Esophagus muscularis mucosa (tissue), 4 donors: ENCODE measurements around the gene PSMD13. TPM values are rescaled to one million over a fixed set of nuclear protein-coding genes. Genes with fewer than 3 reads are reported as not detected.

Experiments used
- DNase-seq: peaks from one replicate; pipeline ENCODE4 v3.0.0-alpha.2; 2017; ENCODE audit errors: extremely low spot score
- H3K27ac ChIP-seq, 4 donors: fragments of 200-600 bp; sonication (generic); replicated peaks in 1 of 4; 1 replicate in 3 of 4; 2 replicates in 1 of 4; pipeline ENCODE4 v1.5.1; 2016 to 2019; ENCODE audit warnings: mild to moderate bottlenecking in 1 of 4
- H3K27me3 ChIP-seq, 4 donors: fragments of 200-600 bp; sonication (generic); one replicate each; pipeline versions ENCODE4 v1.5.1 to v1.6.0; 2016 to 2019
- H3K36me3 ChIP-seq, 4 donors: fragments of 200-600 bp; sonication (generic); one replicate each; pipeline ENCODE4 v1.5.1; 2016 to 2019
- H3K4me1 ChIP-seq, 4 donors: fragments of 200-600 bp; sonication (generic); one replicate each; pipeline ENCODE4 v1.5.1; 2016 to 2019
- H3K4me3 ChIP-seq, 4 donors: fragments of 200-600 bp; sonication (generic); 1 replicate in 2 of 4; 2 replicates in 2 of 4; pipeline ENCODE4 v1.5.1; 2016 to 2019; ENCODE audit warnings: mild to moderate bottlenecking in 4 of 4, moderate library complexity in 1 of 4
- H3K9me3 ChIP-seq, 4 donors: fragments of 200-600 bp; sonication (generic); 1 replicate in 3 of 4; 2 replicates in 1 of 4; pipeline ENCODE4 v1.5.1; 2016 to 2019
- EP300 ChIP-seq: sonication (generic); formaldehyde crosslinking; IDR thresholded peaks from one replicate; pipeline ENCODE4 v1.6.1; 2017; ENCODE audit warnings: antibody characterized with exemption
- POLR2A ChIP-seq: fragments of 450-650 bp; IDR thresholded peaks from one replicate; pipeline ENCODE4 v1.6.1; 2017; ENCODE audit warnings: antibody characterized with exemption, moderate library complexity, mild to moderate bottlenecking, low read depth
- POLR2AphosphoS5 ChIP-seq, 2 donors: sonication (generic); formaldehyde crosslinking; IDR thresholded peaks; one replicate each; pipeline ENCODE4 v1.6.1; 2017; ENCODE audit warnings: antibody characterized with exemption in 2 of 2
- WGBS: methylation state at CpG from one replicate; pipeline ENCODE4 v1.1.5; 2018; 5-methylcytosine and 5-hydroxymethylcytosine counted together
- intact Hi-C: fragments of 100-400 bp; cut with DNase I; formaldehyde crosslinking; loops from one replicate; pipeline ENCODE4 v1.15.1; 2023
- total RNA-seq, 4 donors: library from RNA; depleted of rRNA; stranded (reverse); fragments of >200 nt; gene quantifications; one replicate each; pipeline versions ENCODE4 v1.1.0 to v1.2.1, GENCODE V29; 2016
- TF ChIP-seq, protein P1 (sequence below), 3 experiments: fragments of 200-600 bp in 2 of 3; fragments of 450-650 bp in 1 of 3; sonication (generic) in 2 of 3; IDR thresholded peaks; one replicate each; pipeline ENCODE4 v1.5.1; 2017 to 2019; ENCODE audit warnings: antibody characterized with exemption in 3 of 3, mild to moderate bottlenecking in 2 of 3, moderate library complexity in 1 of 3

PSMD13 gene
- total RNA-seq, 4 donors from 2014 or later, result 86.4 to 124 (median 94.1) TPM

DNA sequence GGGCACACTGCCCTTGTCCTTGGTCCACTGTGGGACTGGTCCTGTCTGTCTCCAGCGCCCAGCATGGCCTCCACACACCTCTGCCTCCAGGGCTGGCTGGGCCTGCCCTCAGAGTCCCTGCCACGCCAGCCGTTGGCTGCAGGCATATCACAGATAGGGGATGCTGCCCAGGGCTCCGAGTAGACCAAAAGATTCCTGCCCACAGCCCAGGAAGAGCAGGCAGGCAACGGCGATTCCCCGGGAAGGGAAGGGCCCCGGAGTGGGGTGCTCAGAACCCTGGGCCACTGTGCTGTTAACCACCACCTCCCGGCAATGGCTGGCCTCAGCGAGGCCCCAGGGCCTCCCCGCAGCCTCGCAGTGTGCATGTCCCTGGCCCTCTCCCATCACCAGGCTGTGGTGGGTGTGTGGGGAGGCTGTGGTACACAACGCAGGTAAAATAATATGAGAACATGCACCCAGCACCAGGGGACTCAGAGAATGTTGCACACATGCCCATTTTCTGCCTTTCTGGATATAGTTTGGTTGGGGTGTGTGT lies 60.3 kb downstream of the PSMD13 start:
- WGBS, result 65% methylated on average over 12 of the region's 13 CpGs

DNA sequence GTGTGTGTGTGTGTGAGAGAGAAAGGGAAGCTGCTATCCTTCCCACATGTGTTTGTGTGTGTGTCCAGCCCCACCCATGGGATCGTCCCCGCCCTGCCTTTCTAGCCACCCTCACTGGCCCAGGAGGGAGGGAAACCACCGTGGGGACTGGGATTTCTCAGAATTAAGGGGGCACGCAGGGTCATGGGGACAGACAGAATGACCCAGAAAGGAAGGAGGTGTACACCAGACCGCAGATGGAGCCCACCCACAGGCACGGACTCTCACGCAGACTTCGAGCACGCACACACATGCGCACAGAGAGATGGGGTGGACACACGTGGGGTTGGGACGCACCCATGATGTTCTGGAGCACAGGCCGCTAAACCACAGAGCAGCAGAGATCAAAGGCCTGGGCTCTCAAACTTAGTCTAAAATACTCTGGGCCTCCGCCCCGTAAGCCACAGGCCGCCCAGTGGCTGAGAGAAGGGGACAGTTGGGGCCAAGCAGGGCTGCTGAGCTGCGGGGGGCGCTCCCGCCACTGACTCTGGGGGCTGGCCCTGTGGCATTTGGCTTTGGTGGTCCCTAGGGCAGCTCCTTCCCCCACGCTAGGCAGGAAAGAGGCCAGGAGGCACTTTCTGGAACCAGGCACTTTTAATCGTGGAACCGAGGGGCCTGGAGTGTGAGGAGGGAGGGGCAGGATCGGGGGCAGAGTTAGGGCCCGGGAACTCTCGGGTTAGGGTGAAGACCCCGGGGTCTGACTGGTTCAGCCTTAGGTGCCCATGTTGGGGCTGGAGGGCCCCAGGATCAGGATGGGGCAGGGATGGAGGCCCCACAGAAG lies 61.0 kb downstream of the PSMD13 start:
- H3K4me1 ChIP-seq, result peaks cover 0 to 21% (median 14%) of the 10 kb centered on the region in 4 donors
- intact Hi-C loops, result no loop called here

More for the DNA sequence above, 60.3 kb downstream of the PSMD13 start:
- no peak for DNase-seq
- Histone ChIP-seq H3K4me1 (peaks cover 0 to 21% (median 14%) of the 10 kb centered on the region in 4 donors), H3K27ac (no peak overlapping the region), H3K36me3 (peaks cover 0 to 28% (median 15%) of the 10 kb centered on the region in 4 donors), H3K4me3 (no peak overlapping the region), H3K27me3 (peaks cover 0 to 62% (median 22%) of the 10 kb centered on the region in 4 donors), H3K9me3 (no peaks in the 10 kb centered on the region)
- intact Hi-C loops, result no loop called here
- no peak for TF ChIP-seq EP300
- TF ChIP-seq POLR2AphosphoS5 (IDR thresholded peaks at IDR 0.05), result no peak
- TF ChIP-seq, protein P1, sequence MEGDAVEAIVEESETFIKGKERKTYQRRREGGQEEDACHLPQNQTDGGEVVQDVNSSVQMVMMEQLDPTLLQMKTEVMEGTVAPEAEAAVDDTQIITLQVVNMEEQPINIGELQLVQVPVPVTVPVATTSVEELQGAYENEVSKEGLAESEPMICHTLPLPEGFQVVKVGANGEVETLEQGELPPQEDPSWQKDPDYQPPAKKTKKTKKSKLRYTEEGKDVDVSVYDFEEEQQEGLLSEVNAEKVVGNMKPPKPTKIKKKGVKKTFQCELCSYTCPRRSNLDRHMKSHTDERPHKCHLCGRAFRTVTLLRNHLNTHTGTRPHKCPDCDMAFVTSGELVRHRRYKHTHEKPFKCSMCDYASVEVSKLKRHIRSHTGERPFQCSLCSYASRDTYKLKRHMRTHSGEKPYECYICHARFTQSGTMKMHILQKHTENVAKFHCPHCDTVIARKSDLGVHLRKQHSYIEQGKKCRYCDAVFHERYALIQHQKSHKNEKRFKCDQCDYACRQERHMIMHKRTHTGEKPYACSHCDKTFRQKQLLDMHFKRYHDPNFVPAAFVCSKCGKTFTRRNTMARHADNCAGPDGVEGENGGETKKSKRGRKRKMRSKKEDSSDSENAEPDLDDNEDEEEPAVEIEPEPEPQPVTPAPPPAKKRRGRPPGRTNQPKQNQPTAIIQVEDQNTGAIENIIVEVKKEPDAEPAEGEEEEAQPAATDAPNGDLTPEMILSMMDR (IDR thresholded peaks at IDR 0.05), result no peak
- no peak for TF ChIP-seq POLR2A

DNA sequence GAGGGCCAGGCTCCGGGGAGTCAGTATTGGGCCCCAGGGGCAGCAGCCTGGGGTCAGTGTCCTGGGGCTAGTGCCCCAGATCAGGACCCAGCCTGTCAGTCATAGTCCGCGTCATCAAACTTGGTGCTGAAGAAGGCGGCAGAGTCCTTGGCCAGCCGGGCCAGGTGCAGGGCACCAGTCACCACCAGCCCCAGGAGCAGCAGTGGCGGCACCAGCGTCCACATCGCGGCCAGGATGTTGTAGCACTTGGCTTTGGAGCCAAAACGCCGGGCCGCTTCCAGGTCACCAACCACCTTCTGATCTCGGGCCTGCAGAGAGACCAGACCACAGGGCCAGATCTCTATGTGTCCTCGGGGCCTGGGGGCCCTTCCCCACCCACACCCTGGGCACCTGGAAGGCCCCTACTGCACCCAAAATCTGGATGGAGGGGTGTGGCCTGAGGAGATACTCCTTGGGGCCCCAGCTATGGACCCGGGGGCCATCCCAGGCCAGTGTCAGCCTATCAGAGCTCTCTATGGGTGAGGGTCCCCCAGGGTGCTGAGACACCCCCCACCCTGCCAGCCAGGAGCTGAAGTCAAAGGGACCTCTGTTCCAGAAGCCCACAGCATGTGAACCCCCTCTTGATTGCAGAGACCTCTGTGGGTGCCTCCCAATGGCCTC lies 61.8 kb downstream of the PSMD13 start:
- 61% methylated on average over 3 of the region's 15 CpGs for WGBS
- H3K27me3 ChIP-seq, result peaks cover 0 to 62% (median 22%) of the 10 kb centered on the region in 4 donors
- peak overlapping the region in 1 of 4 donors; percentile 34 for H3K27ac ChIP-seq
- peaks cover 0 to 21% (median 14%) of the 10 kb centered on the region in 4 donors for H3K4me1 ChIP-seq
- no peak for DNase-seq
- H3K36me3 ChIP-seq, result peaks cover 0 to 16% (median 10%) of the 10 kb centered on the region in 4 donors
- TF ChIP-seq EP300 (no peak), POLR2A (no peak), POLR2AphosphoS5 (IDR thresholded peaks at IDR 0.05) (no peak)
- TF ChIP-seq, protein P1 (IDR thresholded peaks at IDR 0.05), result no peak
- intact Hi-C loops, result no loop called here
- H3K4me3 ChIP-seq, result no peak overlapping the region
- no peaks in the 10 kb centered on the region for H3K9me3 ChIP-seq

More for the DNA sequence above, 61.0 kb downstream of the PSMD13 start:
- Histone ChIP-seq H3K9me3 (no peaks in the 10 kb centered on the region), H3K27ac (peak overlapping the region in 1 of 4 donors; percentile 34), H3K27me3 (peaks cover 0 to 62% (median 22%) of the 10 kb centered on the region in 4 donors), H3K36me3 (peaks cover 0 to 21% (median 13%) of the 10 kb centered on the region in 4 donors), H3K4me3 (no peak overlapping the region)
- WGBS, result 57% methylated on average over 16 of the region's 26 CpGs
- DNase-seq, result no peak
- TF ChIP-seq, protein P1 (IDR thresholded peaks at IDR 0.05), result no peak
- TF ChIP-seq POLR2A (no peak), POLR2AphosphoS5 (IDR thresholded peaks at IDR 0.05) (no peak), EP300 (no peak)

DNA sequence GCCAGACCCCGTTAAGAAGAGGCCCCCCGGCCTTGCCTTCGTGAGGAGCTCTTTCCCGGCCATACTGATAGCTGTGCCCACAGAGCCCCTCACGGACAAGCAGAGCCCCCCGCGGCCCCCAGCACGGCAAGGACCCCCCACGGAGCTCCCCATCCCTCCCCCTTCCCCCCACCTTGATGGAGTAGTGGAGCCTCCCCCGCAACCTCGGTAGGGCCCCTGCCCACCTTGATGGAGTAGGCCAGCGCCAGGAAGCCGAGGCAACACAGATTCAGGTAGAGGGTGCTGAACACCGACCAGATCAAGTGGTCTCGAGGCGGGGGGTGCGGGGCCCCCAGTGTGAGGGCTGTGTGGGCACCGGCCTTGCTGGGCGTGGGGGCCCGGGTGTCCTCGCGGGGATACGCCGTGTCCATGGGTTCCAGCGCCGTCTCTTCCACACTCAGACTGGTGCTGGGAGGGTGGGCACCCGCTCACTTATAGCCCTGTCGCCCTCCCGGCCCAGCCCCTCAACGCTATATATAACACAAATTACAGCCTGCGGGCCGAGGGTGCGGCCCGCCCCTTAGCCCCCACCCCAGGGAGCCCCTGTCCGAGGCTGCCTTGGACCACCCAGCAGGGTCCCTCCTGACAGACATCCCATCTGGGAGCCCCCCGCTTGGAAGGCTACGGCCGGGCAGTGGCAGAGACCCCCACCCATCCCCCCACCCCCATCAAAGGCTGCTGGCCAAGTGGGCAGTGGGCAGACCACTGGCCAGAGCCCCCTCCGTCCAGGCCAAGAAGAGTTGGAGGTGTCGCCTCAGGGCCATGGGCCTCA lies 62.5 kb downstream of the PSMD13 start, which contains the start of gene IFITM5:
Gene IFITM5 (minus strand): TSS at position 446 of the 811 bp plus-strand sequence. CDS start 36 bp downstream, at position 410.
- no peak within 1 kb of the TSS for H3K4me3 ChIP-seq
- peaks cover 0 to 21% (median 14%) of the 10 kb centered on the region in 4 donors for H3K4me1 ChIP-seq
- WGBS, result 65% methylated on average over 33 of the region's 40 CpGs
- intact Hi-C loops, result no loop called here
- TF ChIP-seq EP300, result no peak
- no peak for TF ChIP-seq POLR2AphosphoS5 (IDR thresholded peaks at IDR 0.05)
- TF ChIP-seq, protein P1 (IDR thresholded peaks at IDR 0.05), result no peak
- TF ChIP-seq POLR2A, result no peak
- peaks cover 0 to 8% (median 3%) of the 10 kb centered on the region in 4 donors for H3K36me3 ChIP-seq
- H3K27me3 ChIP-seq, result peaks cover 0 to 62% (median 22%) of the 10 kb centered on the region in 4 donors
- no peak within 1 kb of the TSS for H3K27ac ChIP-seq
- no peak for DNase-seq
- H3K9me3 ChIP-seq, result no peaks in the 10 kb centered on the region
